ENCODE measurements around the gene PYGM.

GRCh38 chr11:64791781-64792291 lies 32.1 kb upstream of the PYGM start:
- no peak for TF ChIP-seq FOXP1 (CRISPR knock-in tag; IDR thresholded peaks at IDR 0.05; ENCODE audit: borderline replicate concordance)
- TF ChIP-seq CTCF (IDR thresholded peaks at IDR 0.05), result no peak
- TF ChIP-seq TEAD4 (CRISPR knock-in tag; IDR thresholded peaks at IDR 0.05), result no peak
- no peak for TF ChIP-seq ELF4 (CRISPR knock-in tag; IDR thresholded peaks at IDR 0.05; ENCODE audit: low read depth)
- no peak for TF ChIP-seq ATF2 (CRISPR knock-in tag; IDR thresholded peaks at IDR 0.05; ENCODE audit: borderline replicate concordance, low read depth)
- TF ChIP-seq AFF4 (CRISPR knock-in tag; IDR thresholded peaks at IDR 0.05; ENCODE audit: borderline replicate concordance), result no peak
